AG10803 (cell line): Measurements from ENCODE around the gene TEX12.

Experiments used
- DNase-seq: peaks from one replicate; pipeline ENCODE4 v3.0.0; 2010; ENCODE audit warnings: low read depth
- H3K4me3 ChIP-seq: 2 replicates; pipeline ENCODE4 v1.5.1; 2011; ENCODE audit warnings: mild to moderate bottlenecking, low read length, control low read depth
- TF ChIP-seq, protein P1 (sequence below): conservative IDR thresholded peaks from 2 replicates; pipeline ENCODE4 v1.5.1; 2011; ENCODE audit warnings: mild to moderate bottlenecking, low read length, control low read depth, inconsistent platforms

Gene TEX12

DNA sequence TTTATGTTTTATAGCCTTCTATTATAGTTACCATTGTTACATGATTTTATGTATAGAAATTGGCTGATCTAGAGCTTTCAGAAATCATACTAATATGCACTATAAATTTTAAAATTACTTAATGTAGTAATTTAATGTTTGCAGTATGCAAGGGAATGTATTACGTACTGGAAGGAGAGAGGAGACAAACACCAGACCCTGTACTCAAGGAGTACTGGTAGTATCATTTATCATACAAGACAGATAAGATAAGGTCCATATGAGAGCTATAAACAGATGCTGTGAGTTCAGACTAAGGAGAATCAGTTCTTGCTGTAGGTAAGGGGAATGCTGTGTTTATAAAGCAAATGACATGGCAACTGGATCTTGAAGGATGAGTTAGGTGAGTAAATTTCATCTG lies 8.9 kb downstream of the TEX12 start:
- TF ChIP-seq, protein P1, sequence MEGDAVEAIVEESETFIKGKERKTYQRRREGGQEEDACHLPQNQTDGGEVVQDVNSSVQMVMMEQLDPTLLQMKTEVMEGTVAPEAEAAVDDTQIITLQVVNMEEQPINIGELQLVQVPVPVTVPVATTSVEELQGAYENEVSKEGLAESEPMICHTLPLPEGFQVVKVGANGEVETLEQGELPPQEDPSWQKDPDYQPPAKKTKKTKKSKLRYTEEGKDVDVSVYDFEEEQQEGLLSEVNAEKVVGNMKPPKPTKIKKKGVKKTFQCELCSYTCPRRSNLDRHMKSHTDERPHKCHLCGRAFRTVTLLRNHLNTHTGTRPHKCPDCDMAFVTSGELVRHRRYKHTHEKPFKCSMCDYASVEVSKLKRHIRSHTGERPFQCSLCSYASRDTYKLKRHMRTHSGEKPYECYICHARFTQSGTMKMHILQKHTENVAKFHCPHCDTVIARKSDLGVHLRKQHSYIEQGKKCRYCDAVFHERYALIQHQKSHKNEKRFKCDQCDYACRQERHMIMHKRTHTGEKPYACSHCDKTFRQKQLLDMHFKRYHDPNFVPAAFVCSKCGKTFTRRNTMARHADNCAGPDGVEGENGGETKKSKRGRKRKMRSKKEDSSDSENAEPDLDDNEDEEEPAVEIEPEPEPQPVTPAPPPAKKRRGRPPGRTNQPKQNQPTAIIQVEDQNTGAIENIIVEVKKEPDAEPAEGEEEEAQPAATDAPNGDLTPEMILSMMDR, result no peak
- H3K4me3 ChIP-seq, result no peak overlapping the region
- DNase-seq, result no peak

DNA sequence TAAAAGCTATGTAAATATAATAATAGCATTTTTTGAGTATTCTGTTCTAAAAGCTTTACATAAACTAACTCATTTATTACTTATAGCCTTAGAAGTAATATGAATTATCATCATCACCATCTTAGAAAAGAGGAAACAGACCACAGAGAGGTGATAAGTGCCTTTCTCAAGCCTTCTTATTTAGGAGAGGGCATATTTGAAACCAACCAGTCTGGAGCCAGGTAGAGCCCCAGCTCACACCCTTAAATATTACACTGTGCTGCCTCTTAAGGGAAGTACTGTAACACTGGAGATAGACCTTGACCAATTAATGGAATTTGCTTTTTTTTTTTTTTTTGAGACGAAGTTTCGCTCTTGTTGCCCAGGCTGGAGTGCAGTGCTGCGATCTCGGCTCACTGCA lies 10.4 kb downstream of the TEX12 start:
- TF ChIP-seq, protein P1, result no peak
- no peak for DNase-seq
- H3K4me3 ChIP-seq, result no peak overlapping the region

DNA sequence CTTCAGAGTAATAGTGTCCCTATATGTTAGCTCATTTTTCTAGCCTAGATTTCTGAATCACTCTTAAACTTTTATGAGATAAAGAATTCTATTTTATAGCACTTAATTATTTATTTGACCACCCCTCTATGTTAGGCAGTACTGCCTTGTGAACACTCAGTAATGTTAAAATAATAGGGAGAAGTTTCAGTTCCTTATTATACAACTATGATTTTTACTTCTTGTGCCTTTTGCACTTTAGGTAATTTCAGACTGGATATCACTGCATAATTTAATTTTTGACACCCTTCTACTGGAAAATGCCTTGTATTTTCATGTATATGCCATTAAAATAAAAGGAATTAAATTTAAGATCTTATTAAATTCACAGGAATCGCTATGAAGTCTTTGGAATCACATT lies 11.3 kb downstream of the TEX12 start:
- no peak for DNase-seq
- TF ChIP-seq, protein P1, result no peak
- H3K4me3 ChIP-seq, result no peak overlapping the region

DNA sequence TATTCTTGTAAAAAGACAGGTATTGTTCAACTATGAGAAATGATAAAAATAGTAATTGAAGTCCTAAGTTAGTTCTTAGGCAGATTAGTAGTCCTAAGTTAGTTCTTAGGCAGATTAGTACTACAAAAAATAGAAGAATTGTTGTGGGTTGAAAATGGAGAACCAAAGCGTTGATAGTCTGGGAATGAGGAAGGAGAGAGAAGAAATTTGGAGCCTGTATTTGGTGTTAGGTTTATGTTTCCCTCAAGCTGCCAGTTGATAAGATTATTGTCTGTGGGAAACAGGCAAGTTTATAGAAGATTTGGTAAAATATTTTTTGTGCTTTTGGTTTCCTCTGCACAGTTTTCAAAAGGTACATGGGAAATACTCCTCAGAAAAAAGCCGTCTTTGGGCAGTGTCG lies 11.8 kb downstream of the TEX12 start:
- TF ChIP-seq, protein P1, result no peak
- DNase-seq, result no peak
- H3K4me3 ChIP-seq, result no peak overlapping the region

DNA sequence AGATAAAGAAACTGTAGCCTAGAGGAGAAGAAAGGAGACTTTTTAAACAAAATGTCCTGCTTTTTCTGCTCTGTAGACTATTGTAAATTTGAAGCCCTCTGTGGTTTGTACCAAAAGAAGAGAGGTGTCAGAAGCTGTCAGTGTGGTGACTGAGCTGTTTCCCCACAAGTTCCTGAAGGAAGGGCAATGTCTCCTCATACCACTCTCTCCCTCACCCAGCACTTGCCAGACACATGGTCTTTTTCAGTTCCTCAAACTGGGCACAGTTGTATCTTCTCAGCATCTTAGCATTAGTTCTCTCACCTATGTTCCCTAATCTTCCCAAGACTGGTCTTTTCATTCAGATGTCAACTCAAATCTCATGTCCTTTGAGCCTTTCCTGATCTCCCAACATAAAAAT lies 12.4 kb downstream of the TEX12 start:
- DNase-seq, result no peak
- H3K4me3 ChIP-seq, result no peak overlapping the region
- TF ChIP-seq, protein P1, result no peak

DNA sequence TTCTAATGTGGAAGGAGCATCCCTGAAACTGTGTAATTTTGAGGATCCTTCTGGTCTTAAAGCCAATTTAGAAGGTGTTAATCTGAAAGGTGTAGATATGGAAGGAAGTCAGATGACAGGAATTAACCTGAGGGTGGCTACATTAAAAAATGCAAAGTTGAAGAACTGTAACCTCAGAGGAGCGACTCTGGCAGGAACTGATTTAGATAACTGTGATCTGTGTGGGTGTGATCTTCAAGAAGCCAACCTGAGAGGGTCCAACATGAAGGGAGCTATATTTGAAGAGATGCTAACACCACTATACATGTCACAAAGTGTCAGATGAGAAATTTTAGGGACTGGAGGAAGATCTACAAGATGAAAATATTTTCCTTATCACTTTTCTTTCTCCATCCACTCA lies 15.7 kb downstream of the TEX12 start:
- H3K4me3 ChIP-seq, result no peak overlapping the region
- TF ChIP-seq, protein P1, result no peak
- DNase-seq, result no peak

DNA sequence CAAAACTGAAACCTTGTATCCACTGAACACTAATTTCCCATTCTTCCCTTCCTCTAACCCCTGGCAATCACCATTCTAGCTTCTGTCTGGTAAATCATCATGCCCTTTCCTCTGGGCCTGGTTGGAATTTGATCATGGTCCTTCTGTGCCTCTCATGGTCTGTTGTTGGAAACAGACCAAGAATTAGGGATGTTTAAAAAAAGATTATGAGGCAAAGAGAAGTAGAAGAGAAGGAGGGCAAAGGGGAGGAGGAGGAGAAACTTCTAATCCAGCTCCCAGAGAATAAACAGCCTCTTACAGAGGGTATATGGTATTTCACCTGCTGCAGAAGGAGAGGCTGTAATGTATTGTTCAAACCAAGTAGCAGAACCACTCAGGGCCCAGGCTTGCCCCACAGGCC lies 18.7 kb downstream of the TEX12 start:
- TF ChIP-seq, protein P1, result no peak
- DNase-seq, result no peak

More for the DNA sequence above, 18.7 kb downstream of the TEX12 start:
- no peak overlapping the region for H3K4me3 ChIP-seq
